ENCODE measurements around the gene OR8K1.

OR8K1 gene

GRCh38 chr11:56345739-56346138 lies at the start of gene OR8K1:
TSS of gene OR8K1 (plus strand) at chr11:56346039. CDS start at chr11:56346039, 0 bp downstream.
- no peak for DNase-seq (ENCODE audit: low read depth in 4 of 4, low spot score in 1 of 4)

- no peak for DNase-seq (ENCODE audit: low read depth in 4 of 4, low spot score in 1 of 4)
Measured at GRCh38 chr11:56296898-56297297, 48.9 kb upstream of the OR8K1 start.

GRCh38 chr11:56307836-56308235 lies 38.0 kb upstream of the OR8K1 start:
- no peak for DNase-seq (ENCODE audit: low read depth in 4 of 4, low spot score in 1 of 4)

- DNase-seq (ENCODE audit: low read depth in 4 of 4, low spot score in 1 of 4): no peak
Measured at GRCh38 chr11:56314844-56315243, 31.0 kb upstream of the OR8K1 start, which contains the start of gene OR8K3. TSS of gene OR8K3 (plus strand) at chr11:56315144. CDS start at chr11:56318307, 3,163 bp downstream.

GRCh38 chr11:56331861-56332491 lies 13.9 kb upstream of the OR8K1 start:
- DNase-seq (ENCODE audit: low read depth in 4 of 4, low spot score in 1 of 4): no peak

- DNase-seq (ENCODE audit: low read depth in 4 of 4, low spot score in 1 of 4): no peak
Measured at GRCh38 chr11:56333156-56333555, 12.7 kb upstream of the OR8K1 start.

DNA sequence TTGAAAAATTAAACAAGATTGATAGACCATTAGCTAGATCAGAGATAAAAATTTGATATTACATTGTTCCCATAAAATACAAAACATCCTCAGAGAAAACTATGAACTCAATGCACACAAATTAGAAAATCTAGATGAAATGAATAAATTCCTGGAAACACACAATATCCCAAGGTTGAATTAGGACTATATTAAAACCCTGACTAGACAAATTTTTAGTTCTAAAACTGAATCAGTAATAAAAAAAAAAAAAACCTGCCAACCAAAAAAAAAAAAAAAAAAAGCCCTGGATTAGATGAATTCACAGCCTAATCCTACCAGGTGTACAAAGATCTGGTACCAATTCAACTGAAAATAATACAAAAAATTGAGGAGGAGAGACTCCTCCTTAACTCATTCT lies 5.5 kb upstream of the OR8K1 start:
- no peak for DNase-seq (ENCODE audit: low read depth in 4 of 4, low spot score in 1 of 4)

DNA sequence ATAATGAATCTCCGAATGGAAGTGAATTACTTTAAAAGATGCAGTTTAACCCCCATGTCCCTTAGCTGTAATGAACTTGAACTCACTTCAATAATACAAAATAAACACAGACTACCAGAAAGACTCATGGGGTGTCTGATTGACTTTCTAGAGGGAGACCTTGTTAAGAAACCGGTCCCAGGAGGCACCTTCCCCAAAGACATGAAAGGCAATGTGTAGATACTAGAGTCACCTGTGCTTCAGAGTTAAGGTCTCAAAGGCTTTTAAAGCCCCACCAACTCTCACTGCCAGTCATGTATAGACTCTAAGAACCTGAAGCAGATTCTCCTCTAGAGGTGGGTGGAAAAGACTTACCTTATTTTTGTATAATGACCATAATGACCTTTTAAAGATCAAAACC lies 8.2 kb downstream of the OR8K1 start, which contains the start of gene OR8J1:
OR8J1 (plus strand) TSS at position 301 of the 400 bp plus-strand sequence. CDS start 5,956 bp downstream, outside the sequence.
- no peak for DNase-seq (ENCODE audit: low read depth in 4 of 4, low spot score in 1 of 4)

DNA sequence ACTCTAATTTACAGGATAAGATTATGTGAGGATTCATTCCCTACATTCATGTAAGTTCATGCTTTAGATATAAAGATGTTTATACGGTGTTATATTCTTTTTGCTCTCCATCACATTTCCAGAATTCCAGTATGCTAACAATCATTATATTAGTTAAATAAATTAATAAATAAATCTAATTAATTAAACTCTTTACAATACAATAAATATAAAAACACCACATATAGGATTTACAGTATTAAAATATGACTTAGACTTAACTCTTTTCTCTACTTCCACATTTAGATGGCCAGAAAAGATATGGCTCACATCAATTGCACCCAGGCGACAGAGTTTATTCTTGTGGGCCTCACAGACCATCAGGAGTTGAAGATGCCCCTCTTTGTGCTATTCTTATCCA lies 29.5 kb downstream of the OR8K1 start, which contains the start of gene OR8U1:
OR8U1 (plus strand) TSS at position 301 of the 400 bp plus-strand sequence; CDS start at position 301, 0 bp downstream.
- no peak for DNase-seq (ENCODE audit: low read depth in 4 of 4, low spot score in 1 of 4)

- no peak for DNase-seq (ENCODE audit: low read depth in 4 of 4, low spot score in 1 of 4)
Measured at GRCh38 chr11:56380120-56380519, 34.3 kb downstream of the OR8K1 start.

- DNase-seq (ENCODE audit: low read depth in 4 of 4, low spot score in 1 of 4): no peak
Measured at GRCh38 chr11:56394381-56394780, 48.5 kb downstream of the OR8K1 start.

DNA sequence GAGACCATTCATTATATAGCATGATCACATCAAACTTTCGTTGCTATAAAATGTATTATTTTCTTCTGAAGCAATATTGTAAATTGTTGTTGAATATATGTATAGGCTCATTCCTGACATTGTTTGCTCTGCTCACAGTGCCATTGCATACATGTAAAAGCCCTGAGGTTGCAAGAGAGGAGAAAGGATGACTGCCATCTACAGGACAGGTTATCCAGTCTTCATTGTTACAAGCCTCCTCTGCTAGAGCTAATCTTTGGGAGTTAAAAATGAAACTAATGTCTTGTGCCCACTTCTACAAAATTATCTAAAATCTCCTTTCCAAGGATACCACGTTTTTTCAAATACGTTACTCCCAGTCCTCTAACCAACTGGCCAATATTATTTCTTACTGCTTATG lies 50.2 kb downstream of the OR8K1 start:
- no peak for DNase-seq (ENCODE audit: low read depth in 4 of 4, low spot score in 1 of 4)

All from stimulated activated CD4-positive, alpha-beta T cell treated with anti-CD3 and anti-CD28 coated beads, Interleukin-1b, Interleukin-23, amount 100 ng/mL, for 24 hours (primary cell).